HG03103 (cell line): ENCODE data around the gene SMIM15.

Experiments
- ATAC-seq: cut with Tn5 transposase; IDR thresholded peaks from one replicate; pipeline ENCODE4 v1.9.1; 2021; ENCODE audit warnings: low read depth; ENCODE audit not compliant: unreplicated experiment

Gene SMIM15

GRCh38 chr5:61162832-61163567 is 732 bp upstream of the SMIM15 start:
- ATAC-seq: no peak

- ATAC-seq: no peak
Observed at GRCh38 chr5:61160497-61160896, 1.8 kb downstream of the SMIM15 start.

GRCh38 chr5:61159836-61160235 is 2.4 kb downstream of the SMIM15 start:
- no peak for ATAC-seq

- no peak for ATAC-seq
Observed at GRCh38 chr5:61159070-61159469, 3.2 kb downstream of the SMIM15 start.

GRCh38 chr5:61151893-61152292 is 10.4 kb downstream of the SMIM15 start:
- ATAC-seq: no peak

GRCh38 chr5:61148515-61148914 is 13.8 kb downstream of the SMIM15 start:
- ATAC-seq: no peak

- no peak for ATAC-seq
Observed at GRCh38 chr5:61142811-61143210, 19.5 kb downstream of the SMIM15 start.

- ATAC-seq: no peak
Observed at GRCh38 chr5:61142391-61142790, 19.9 kb downstream of the SMIM15 start.

- no peak for ATAC-seq
Observed at GRCh38 chr5:61141801-61142200, 20.5 kb downstream of the SMIM15 start.

- ATAC-seq: no peak
Observed at GRCh38 chr5:61139931-61140330, 22.3 kb downstream of the SMIM15 start.

GRCh38 chr5:61139094-61139873 is 23.0 kb downstream of the SMIM15 start:
- no peak for ATAC-seq

- ATAC-seq: no peak
Observed at GRCh38 chr5:61137835-61138234, 24.4 kb downstream of the SMIM15 start.

GRCh38 chr5:61132559-61132958 is 29.7 kb downstream of the SMIM15 start:
- no peak for ATAC-seq

GRCh38 chr5:61130289-61130688 is 32.0 kb downstream of the SMIM15 start:
- no peak for ATAC-seq

- ATAC-seq: no peak
Observed at GRCh38 chr5:61123145-61123544, 39.1 kb downstream of the SMIM15 start.

GRCh38 chr5:61120534-61120933 is 41.7 kb downstream of the SMIM15 start:
- no peak for ATAC-seq

- ATAC-seq: no peak
Observed at GRCh38 chr5:61119066-61119465, 43.2 kb downstream of the SMIM15 start.

GRCh38 chr5:61115968-61116367 is 46.3 kb downstream of the SMIM15 start:
- no peak for ATAC-seq

GRCh38 chr5:61114441-61114840 is 47.8 kb downstream of the SMIM15 start:
- no peak for ATAC-seq
